ENCODE results near the gene NEK8.

Gene NEK8

GRCh38 chr17:28746611-28747050 is 18.0 kb downstream of the NEK8 start:
- no peak for DNase-seq

GRCh38 chr17:28747051-28747691 is 18.6 kb downstream of the NEK8 start:
- DNase-seq = no peak

GRCh38 chr17:28747801-28748750 is 19.5 kb downstream of the NEK8 start:
- no peak for DNase-seq

- no peak for DNase-seq
Observed at GRCh38 chr17:28748852-28749515, 20.4 kb downstream of the NEK8 start.

DNA sequence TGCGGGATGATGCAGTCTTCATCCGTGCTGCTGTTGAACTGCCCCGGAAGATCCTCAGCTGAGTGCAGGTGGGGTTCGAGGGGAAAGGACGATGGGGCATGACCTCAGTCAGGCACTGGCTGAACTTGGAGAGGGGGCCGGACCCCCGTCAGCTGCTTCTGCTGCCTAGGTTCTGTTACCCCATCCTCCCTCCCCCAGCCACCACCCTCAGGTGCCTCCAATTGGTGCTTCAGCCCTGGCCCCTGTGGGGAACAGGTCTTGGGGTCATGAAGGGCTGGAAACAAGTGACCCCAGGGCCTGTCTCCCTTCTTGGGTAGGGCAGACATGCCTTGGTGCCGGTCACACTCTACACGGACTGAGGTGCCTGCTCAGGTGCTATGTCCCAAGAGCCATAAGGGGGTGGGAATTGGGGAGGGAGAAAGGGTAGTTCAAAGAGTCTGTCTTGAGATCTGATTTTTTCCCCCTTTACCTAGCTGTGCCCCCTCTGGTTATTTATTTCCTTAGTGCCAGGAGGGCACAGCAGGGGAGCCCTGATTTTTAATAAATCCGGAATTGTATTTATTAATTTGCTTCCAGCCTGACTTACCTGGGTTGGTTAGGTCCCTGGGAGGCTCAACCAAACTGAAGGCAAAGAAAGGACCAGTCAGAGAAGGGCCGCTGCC is 21.1 kb downstream of the NEK8 start:
- no peak for DNase-seq

- peak; percentile 79 for DNase-seq
Observed at GRCh38 chr17:28750178-28751047, 21.8 kb downstream of the NEK8 start.

DNA sequence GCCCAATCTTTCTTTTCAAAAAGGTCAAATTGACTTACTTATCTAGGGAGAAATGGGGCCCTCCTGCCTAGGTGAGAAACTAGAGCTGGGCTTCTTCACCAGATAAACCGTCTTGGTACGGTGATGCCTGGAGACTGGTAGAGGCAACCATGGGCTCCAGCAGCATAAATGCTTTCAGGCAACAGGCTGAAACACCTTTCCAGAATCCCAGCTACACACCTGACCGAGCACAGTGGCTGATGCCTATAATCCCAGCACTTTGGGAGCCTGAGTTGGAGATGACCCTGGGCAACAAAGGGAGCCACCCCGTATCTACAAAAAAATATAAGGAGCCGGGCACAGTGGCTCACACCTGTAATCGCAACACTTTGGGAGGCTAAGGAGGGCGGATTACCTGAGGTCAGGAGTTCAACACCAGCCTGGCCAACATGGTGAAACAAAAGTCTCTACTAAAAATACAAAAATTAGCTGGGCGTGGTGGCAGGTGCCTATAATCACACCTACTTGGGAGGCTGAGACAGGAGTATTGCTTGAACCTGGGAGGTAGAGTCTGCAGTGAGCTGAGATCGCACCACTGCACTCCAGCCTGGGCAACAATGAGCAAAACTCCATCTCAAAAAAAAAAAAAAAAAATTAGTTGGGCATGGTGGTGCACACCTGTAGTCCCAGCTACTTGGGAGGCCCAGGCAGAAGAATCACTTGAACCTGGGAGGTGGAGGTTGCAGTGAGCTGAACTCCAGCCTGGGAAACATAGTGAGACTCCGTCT is 23.2 kb downstream of the NEK8 start:
- DNase-seq = no peak

- DNase-seq = no peak
Observed at GRCh38 chr17:28755486-28755885, 26.9 kb downstream of the NEK8 start.

GRCh38 chr17:28756049-28756804 is 27.6 kb downstream of the NEK8 start:
- no peak for DNase-seq

- DNase-seq = no peak
Observed at GRCh38 chr17:28758411-28759121, 30.0 kb downstream of the NEK8 start.

- DNase-seq = no peak
Observed at GRCh38 chr17:28759256-28759865, 30.8 kb downstream of the NEK8 start.

GRCh38 chr17:28760601-28761562 is 32.3 kb downstream of the NEK8 start:
- DNase-seq = peak; percentile 9

DNA sequence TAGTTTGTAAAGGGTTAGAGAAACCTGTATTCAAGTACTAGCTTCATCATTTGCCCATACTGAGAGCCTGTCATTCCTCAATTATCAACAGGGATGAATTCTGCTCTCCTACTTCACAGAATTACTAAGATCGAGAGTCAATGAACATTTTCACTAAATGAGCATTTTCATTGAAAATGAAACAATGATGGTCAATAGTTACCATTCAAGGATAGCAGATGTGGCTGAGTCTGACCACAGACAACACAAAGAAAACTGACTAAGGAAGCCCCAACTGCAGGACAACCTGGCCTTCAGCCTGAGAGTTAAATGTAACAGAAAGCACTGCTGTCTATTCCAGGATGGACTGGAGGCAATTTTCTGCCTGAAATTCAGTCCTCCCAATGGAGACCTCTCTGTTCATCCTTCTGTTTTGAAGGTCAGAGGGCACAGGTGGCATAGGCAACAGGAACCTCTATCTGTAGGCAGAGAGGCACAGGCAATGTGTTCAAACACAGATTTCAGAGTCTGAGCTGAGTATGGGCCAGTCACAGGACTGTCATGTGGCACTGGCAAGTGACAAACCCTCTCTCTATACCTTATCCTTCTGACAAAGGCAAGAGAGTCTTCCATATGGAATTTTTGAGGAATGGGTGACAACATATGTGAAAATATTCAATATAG is 34.7 kb downstream of the NEK8 start:
- DNase-seq = no peak

GRCh38 chr17:28763804-28764266 is 35.2 kb downstream of the NEK8 start:
- peak; percentile 16 for DNase-seq

GRCh38 chr17:28765038-28765437 is 36.5 kb downstream of the NEK8 start:
- DNase-seq = no peak

GRCh38 chr17:28773736-28774135 is 45.1 kb downstream of the NEK8 start:
- DNase-seq = no peak

GRCh38 chr17:28774206-28774605 is 45.6 kb downstream of the NEK8 start:
- no peak for DNase-seq
